HepG2 (cell line): Measurements from ENCODE around the gene CEP19. TPM values are rescaled to one million over a fixed set of nuclear protein-coding genes. Genes with fewer than 3 reads are reported as not detected.

Source experiments
- ATAC-seq: fragments of 200-7000 bp; cut with Tn5 transposase; 3 replicates; pipeline ENCODE4 v1.9.1; 2020; ENCODE audit warnings: mild to moderate bottlenecking, moderate library complexity
- BruUV-seq: library from RNA; stranded (reverse); fragments of 400-500 nt; replicated peaks from 2 replicates; lab custom pipeline; 2021; lab: Mats Ljungman, UMichigan
- CTCF ChIA-PET: fragments of 300-600 bp; formaldehyde crosslinking; extraction: SDS; loops from one replicate; lab custom pipeline; 2021; ENCODE audit warnings: low total read pairs, inconsistent platforms, low intra/inter-chr PET ratio; lab: Yijun Ruan, JAX
- POLR2A ChIA-PET: fragments of 350-600 bp; sonication (Branson Sonifier 250); formaldehyde crosslinking; loops from one replicate; lab custom pipeline; 2020; ENCODE audit warnings: antibody characterized with exemption, inconsistent platforms; lab: Yijun Ruan, JAX
- DNase-seq: peaks from one replicate; pipeline ENCODE4 v3.0.0-alpha.2; 2015; ENCODE audit warnings: low spot score
- FAIRE-seq: peaks from 3 replicates; lab custom pipeline; 2011; peaks lifted over from hg19 to GRCh38; lab: Jason Lieb, UNC
- H2AFZ ChIP-seq: one replicate; pipeline ENCODE4 v1.6.1; 2011; ENCODE audit warnings: low read length, inconsistent platforms
- H3K27ac ChIP-seq: fragments of 300-600 bp; 3 replicates; pipeline ENCODE4 v1.8.0; 2011; ENCODE audit warnings: mixed run types, mild to moderate bottlenecking, mixed read lengths, low read length, inconsistent platforms; ENCODE audit not compliant: insufficient read depth; ENCODE audit errors: extremely low read length
- H3K27me3 ChIP-seq, 2 experiments: fragments of 200-600 bp in 1 of 2; 2 replicates in 1 of 2; 3 replicates in 1 of 2; pipeline versions ENCODE4 v1.6.0 to v1.8.0; 2011; ENCODE audit warnings: low read length in 2 of 2, mild to moderate bottlenecking in 2 of 2, moderate library complexity in 2 of 2, inconsistent platforms in 1 of 2; ENCODE audit not compliant: insufficient read depth in 2 of 2, control insufficient read depth in 1 of 2
- H3K36me3 ChIP-seq, 2 experiments: fragments of 200-600 bp in 1 of 2; replicated peaks in 1 of 2; 2 replicates in 1 of 2; 3 replicates in 1 of 2; pipeline versions ENCODE4 v1.5.1 to v1.8.0; 2011; ENCODE audit warnings: low read length in 2 of 2, inconsistent platforms in 1 of 2; ENCODE audit not compliant: insufficient read depth in 2 of 2, control insufficient read depth in 1 of 2
- H3K4me1 ChIP-seq: 2 replicates; pipeline ENCODE4 v1.5.1; 2012; ENCODE audit warnings: low read length, inconsistent platforms; ENCODE audit not compliant: insufficient read depth
- H3K4me2 ChIP-seq: 2 replicates; pipeline ENCODE4 v1.6.0; 2011; ENCODE audit warnings: low read depth, low read length, inconsistent platforms
- H3K4me3 ChIP-seq, 3 experiments: fragments of 200-600 bp in 1 of 3; sonication (generic), shearing (Covaris generic) in 1 of 3; replicated peaks in 1 of 3; 2 replicates each; pipeline ENCODE4 v1.5.1; 2011 to 2016; ENCODE audit warnings: low read length in 3 of 3, inconsistent platforms in 2 of 3, low read depth in 2 of 3, mild to moderate bottlenecking in 2 of 3, control low read depth in 1 of 3, mixed read lengths in 1 of 3; ENCODE audit not compliant: insufficient read depth in 1 of 3
- H3K79me2 ChIP-seq: one replicate; pipeline ENCODE4 v1.6.1; 2011; ENCODE audit warnings: low read length, inconsistent platforms; ENCODE audit not compliant: insufficient read depth
- H3K9ac ChIP-seq: 2 replicates; pipeline ENCODE4 v1.6.0; 2011; ENCODE audit warnings: mild to moderate bottlenecking, low read depth, low read length, inconsistent platforms; ENCODE audit not compliant: insufficient read depth
- H3K9me3 ChIP-seq: 2 replicates; pipeline ENCODE4 v1.5.1; 2012; ENCODE audit warnings: mild to moderate bottlenecking, low read length
- H4K20me1 ChIP-seq: 2 replicates; pipeline ENCODE4 v1.6.0; 2011; ENCODE audit warnings: inconsistent platforms, mild to moderate bottlenecking, low read length, moderate library complexity; ENCODE audit not compliant: insufficient read depth
- KAT8 ChIP-seq: IDR thresholded peaks from 2 replicates; pipeline ENCODE4 v1.6.1; 2016; ENCODE audit warnings: missing genetic modification reagents, missing compliant biosample characterization
- KDM5A ChIP-seq: fragments of 200-600 bp; sonication (generic); IDR thresholded peaks from 2 replicates; pipeline ENCODE4 v1.7.0; 2018; ENCODE audit warnings: antibody characterized with exemption, mild to moderate bottlenecking, low read length, borderline replicate concordance
- SYNCRIP ChIP-seq: fragments of 200-400 bp; formaldehyde crosslinking; IDR thresholded peaks from 2 replicates; pipeline ENCODE4 v1.6.1; 2018; ENCODE audit warnings: mild to moderate bottlenecking, low read depth, low read length; ENCODE audit not compliant: insufficient read depth
- YY1 ChIP-seq: IDR thresholded peaks from 2 replicates; pipeline ENCODE4 v1.6.1; 2011; ENCODE audit warnings: low read length, low read depth, moderate library complexity, mild to moderate bottlenecking; ENCODE audit not compliant: insufficient read depth, insufficient replicate concordance
- ZFP36L2 ChIP-seq: sonication (generic); formaldehyde crosslinking; IDR thresholded peaks from 2 replicates; pipeline ENCODE4 v1.4.0; 2020; ENCODE audit warnings: missing genetic modification reagents
- ZNF337 ChIP-seq: sonication (generic); formaldehyde crosslinking; IDR thresholded peaks from 2 replicates; pipeline ENCODE4 v1.5.1; 2020; ENCODE audit warnings: missing genetic modification reagents, low read depth, mild to moderate bottlenecking, borderline replicate concordance
- WGBS: methylation state at CpG from one replicate; pipeline ENCODE4 v1.1.6; 2017; ENCODE audit warnings: low lambda C conversion rate; 5-methylcytosine and 5-hydroxymethylcytosine counted together
- in situ Hi-C: cut with HindIII; loops from 2 replicates; pipeline ENCODE4 v1.10.0; 2017; ENCODE audit warnings: low pct_unique_long_range_greater_than_20kb; ENCODE audit not compliant: extremely low pct_ligation_motif_present
- intact Hi-C: fragments of 100-400 bp; cut with micrococcal nuclease; formaldehyde crosslinking; loops from one replicate; pipeline ENCODE4 v1.10.0; 2022; ENCODE audit not compliant: unreplicated experiment
- polyA plus RNA-seq, 8 experiments: library from polyadenylated mRNA; depleted of rRNA in 3 of 8; stranded (reverse) in 7 of 8; unstranded in 1 of 8; fragments of >200 nt; fragmentation: Illumina TruSeq in 4 of 8; extraction: Trizol in 4 of 8; gene quantifications; 2 replicates each; pipeline versions ENCODE4 v1.2.1 to v1.2.3, GENCODE V29; 2011 to 2016; ENCODE audit warnings: low read depth in 4 of 8, missing spikeins in 1 of 8, mixed read lengths in 1 of 8; ENCODE audit not compliant: insufficient read depth in 1 of 8
- total RNA-seq, 5 experiments: library from RNA; depleted of rRNA; stranded (reverse); fragments of >200 nt; fragmentation: Illumina TruSeq; extraction: Trizol; gene quantifications; 2 replicates each; pipeline ENCODE4 v1.2.3, GENCODE V29; 2016; ENCODE audit warnings: low read depth in 1 of 5
- TF ChIP-seq, protein P1 (sequence below): sonication (generic); formaldehyde crosslinking; IDR thresholded peaks from 2 replicates; pipeline ENCODE4 v1.4.0; 2020; ENCODE audit warnings: mild to moderate bottlenecking, missing genetic modification reagents
- TF ChIP-seq, protein P2 (sequence below): sonication (generic); formaldehyde crosslinking; IDR thresholded peaks from 2 replicates; pipeline ENCODE4 v1.4.0; 2020; ENCODE audit warnings: missing genetic modification reagents
- TF ChIP-seq, protein P3 (sequence below): sonication (generic); formaldehyde crosslinking; IDR thresholded peaks from 2 replicates; pipeline ENCODE4; 2020; ENCODE audit warnings: missing genetic modification reagents, mild to moderate bottlenecking, borderline replicate concordance

CEP19 gene
- total and polyA plus RNA-seq, 2 of the 13 experiments (the other 11 are each of a cell fraction or from before 2014, with no cell fraction given): 0.48 to 1.2 TPM

DNA sequence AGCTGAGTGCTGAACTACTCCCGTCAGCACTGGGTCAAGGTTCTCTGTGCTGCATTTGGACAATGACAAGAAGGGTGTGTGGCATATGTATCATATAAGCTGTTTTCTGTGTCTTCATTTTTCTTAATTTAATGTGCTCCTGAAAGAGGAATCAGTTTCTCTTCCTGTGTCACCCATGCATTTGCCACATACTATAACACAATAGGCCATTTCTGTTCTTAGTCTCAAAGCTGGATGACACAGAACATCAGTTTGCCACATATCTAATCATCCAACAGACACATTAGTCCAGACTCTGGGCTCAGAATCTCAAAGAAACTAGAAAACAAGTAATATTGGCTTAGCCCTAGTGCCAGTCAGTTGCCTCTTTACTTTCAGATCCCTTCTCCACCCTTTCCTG, 34.1 kb downstream of the CEP19 start:
- no peak for ATAC-seq
- in situ Hi-C loops: no loop called here
- Histone ChIP-seq H3K4me3 (no peak overlapping the region), H3K27me3 (peaks cover 0 to 4% of the 10 kb centered on the region in 2 experiments; a peak in 1 of 5 replicates), H3K79me2 (no peaks in the 10 kb centered on the region), H3K36me3 (no peaks in the 10 kb centered on the region), H2AFZ (no peak overlapping the region), H3K27ac (no peak overlapping the region), H3K4me2 (no peak overlapping the region), H3K9ac (no peak overlapping the region), H3K4me1 (0 out of 2 replicates have a peak, but pooled peaks cover 6% of the 10 kb centered on the region), H3K9me3 (no peaks in the 10 kb centered on the region), H4K20me1 (no peaks in the 10 kb centered on the region)
- TF ChIP-seq, protein P1, sequence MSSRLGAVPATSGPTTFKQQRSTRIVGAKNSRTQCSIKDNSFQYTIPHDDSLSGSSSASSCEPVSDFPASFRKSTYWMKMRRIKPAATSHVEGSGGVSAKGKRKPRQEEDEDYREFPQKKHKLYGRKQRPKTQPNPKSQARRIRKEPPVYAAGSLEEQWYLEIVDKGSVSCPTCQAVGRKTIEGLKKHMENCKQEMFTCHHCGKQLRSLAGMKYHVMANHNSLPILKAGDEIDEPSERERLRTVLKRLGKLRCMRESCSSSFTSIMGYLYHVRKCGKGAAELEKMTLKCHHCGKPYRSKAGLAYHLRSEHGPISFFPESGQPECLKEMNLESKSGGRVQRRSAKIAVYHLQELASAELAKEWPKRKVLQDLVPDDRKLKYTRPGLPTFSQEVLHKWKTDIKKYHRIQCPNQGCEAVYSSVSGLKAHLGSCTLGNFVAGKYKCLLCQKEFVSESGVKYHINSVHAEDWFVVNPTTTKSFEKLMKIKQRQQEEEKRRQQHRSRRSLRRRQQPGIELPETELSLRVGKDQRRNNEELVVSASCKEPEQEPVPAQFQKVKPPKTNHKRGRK (CRISPR knock-in tag): no peak
- TF ChIP-seq, protein P2, sequence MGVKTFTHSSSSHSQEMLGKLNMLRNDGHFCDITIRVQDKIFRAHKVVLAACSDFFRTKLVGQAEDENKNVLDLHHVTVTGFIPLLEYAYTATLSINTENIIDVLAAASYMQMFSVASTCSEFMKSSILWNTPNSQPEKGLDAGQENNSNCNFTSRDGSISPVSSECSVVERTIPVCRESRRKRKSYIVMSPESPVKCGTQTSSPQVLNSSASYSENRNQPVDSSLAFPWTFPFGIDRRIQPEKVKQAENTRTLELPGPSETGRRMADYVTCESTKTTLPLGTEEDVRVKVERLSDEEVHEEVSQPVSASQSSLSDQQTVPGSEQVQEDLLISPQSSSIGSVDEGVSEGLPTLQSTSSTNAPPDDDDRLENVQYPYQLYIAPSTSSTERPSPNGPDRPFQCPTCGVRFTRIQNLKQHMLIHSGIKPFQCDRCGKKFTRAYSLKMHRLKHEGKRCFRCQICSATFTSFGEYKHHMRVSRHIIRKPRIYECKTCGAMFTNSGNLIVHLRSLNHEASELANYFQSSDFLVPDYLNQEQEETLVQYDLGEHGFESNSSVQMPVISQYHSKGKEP: no peak
- TF ChIP-seq YY1 (no peak), KDM5A (no peak), KAT8 (CRISPR knock-in tag) (no peak), ZFP36L2 (CRISPR knock-in tag) (no peak), ZNF337 (CRISPR knock-in tag) (no peak), SYNCRIP (no peak)
- TF ChIP-seq, protein P3, sequence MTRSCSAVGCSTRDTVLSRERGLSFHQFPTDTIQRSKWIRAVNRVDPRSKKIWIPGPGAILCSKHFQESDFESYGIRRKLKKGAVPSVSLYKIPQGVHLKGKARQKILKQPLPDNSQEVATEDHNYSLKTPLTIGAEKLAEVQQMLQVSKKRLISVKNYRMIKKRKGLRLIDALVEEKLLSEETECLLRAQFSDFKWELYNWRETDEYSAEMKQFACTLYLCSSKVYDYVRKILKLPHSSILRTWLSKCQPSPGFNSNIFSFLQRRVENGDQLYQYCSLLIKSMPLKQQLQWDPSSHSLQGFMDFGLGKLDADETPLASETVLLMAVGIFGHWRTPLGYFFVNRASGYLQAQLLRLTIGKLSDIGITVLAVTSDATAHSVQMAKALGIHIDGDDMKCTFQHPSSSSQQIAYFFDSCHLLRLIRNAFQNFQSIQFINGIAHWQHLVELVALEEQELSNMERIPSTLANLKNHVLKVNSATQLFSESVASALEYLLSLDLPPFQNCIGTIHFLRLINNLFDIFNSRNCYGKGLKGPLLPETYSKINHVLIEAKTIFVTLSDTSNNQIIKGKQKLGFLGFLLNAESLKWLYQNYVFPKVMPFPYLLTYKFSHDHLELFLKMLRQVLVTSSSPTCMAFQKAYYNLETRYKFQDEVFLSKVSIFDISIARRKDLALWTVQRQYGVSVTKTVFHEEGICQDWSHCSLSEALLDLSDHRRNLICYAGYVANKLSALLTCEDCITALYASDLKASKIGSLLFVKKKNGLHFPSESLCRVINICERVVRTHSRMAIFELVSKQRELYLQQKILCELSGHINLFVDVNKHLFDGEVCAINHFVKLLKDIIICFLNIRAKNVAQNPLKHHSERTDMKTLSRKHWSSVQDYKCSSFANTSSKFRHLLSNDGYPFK (CRISPR knock-in tag): no peak
- intact Hi-C loops: no loop called here
- POLR2A ChIA-PET: no interaction called here
- FAIRE-seq: no peak
- WGBS: 0% methylated on average over 1 of the region's 1 CpG
- no peak for DNase-seq
- CTCF ChIA-PET: no interaction called here
- no TSS peak for BruUV-seq
